ENCODE measurements around the gene DCK. TPM values are rescaled to one million over a fixed set of nuclear protein-coding genes. Genes with fewer than 3 reads are reported as not detected.
"Not testable (repeated sequence)": the region's sequence is repeated elsewhere in the genome, so short reads cannot be mapped to it uniquely, and the experiment has no call there.

Gene DCK
- total RNA-seq, 1 experiment from 2014 or later: 21.0 TPM

- Histone ChIP-seq H3K4me1 (ENCODE audit: insufficient read depth, low read length) (peaks cover 11% of the 10 kb centered on the region; the same call in 1 of the 2 replicates), H3K9me3 (ENCODE audit: low read length) (no peaks in the 10 kb centered on the region), H3K79me2 (ENCODE audit: low read length) (no peaks in the 10 kb centered on the region), H3K9me2 (replicated peaks; ENCODE audit: low read length) (no peaks in the 10 kb centered on the region), H4K20me1 (ENCODE audit: low read length) (no peaks in the 10 kb centered on the region), H2AFZ (ENCODE audit: low read length) (no peak overlapping the region), H3K4me2 (ENCODE audit: low read length) (no peak overlapping the region), H3F3A (ENCODE audit: low read length, unreplicated experiment) (no peaks in the 10 kb centered on the region), H3K36me3 (ENCODE audit: low read depth, low read length) (peaks cover 2% of the 10 kb centered on the region), H3K4me3 (ENCODE audit: low read length) (no peak overlapping the region), H3K27me3 (ENCODE audit: low read length) (no peaks in the 10 kb centered on the region), H3K9ac (ENCODE audit: low read length) (no peak overlapping the region), H3K27ac (ENCODE audit: low read length) (no peak overlapping the region)
- CTCF ChIA-PET: no interaction called here
- ATAC-seq (no peak), DNase-seq (no peak)
- no peak for TF ChIP-seq EZH2phosphoT487 (IDR thresholded peaks at IDR 0.05; ENCODE audit: borderline replicate concordance, low read length)
- no peak for TF ChIP-seq EZH2 (IDR thresholded peaks at IDR 0.05; ENCODE audit: low read length, unreplicated experiment)
- TF ChIP-seq, protein P1, sequence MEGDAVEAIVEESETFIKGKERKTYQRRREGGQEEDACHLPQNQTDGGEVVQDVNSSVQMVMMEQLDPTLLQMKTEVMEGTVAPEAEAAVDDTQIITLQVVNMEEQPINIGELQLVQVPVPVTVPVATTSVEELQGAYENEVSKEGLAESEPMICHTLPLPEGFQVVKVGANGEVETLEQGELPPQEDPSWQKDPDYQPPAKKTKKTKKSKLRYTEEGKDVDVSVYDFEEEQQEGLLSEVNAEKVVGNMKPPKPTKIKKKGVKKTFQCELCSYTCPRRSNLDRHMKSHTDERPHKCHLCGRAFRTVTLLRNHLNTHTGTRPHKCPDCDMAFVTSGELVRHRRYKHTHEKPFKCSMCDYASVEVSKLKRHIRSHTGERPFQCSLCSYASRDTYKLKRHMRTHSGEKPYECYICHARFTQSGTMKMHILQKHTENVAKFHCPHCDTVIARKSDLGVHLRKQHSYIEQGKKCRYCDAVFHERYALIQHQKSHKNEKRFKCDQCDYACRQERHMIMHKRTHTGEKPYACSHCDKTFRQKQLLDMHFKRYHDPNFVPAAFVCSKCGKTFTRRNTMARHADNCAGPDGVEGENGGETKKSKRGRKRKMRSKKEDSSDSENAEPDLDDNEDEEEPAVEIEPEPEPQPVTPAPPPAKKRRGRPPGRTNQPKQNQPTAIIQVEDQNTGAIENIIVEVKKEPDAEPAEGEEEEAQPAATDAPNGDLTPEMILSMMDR (conservative IDR thresholded peaks at IDR 0.05; ENCODE audit: low read depth, low read length): no peak
- no TSS peak for BruUV-seq (replicated peaks)
- intact Hi-C loops (cut with micrococcal nuclease): no loop called here
- POLR2A ChIA-PET (ENCODE audit: unreplicated experiment): no interaction called here
Measured at GRCh38 chr4:71029504-71029903, 36.1 kb downstream of the DCK start.

DNA sequence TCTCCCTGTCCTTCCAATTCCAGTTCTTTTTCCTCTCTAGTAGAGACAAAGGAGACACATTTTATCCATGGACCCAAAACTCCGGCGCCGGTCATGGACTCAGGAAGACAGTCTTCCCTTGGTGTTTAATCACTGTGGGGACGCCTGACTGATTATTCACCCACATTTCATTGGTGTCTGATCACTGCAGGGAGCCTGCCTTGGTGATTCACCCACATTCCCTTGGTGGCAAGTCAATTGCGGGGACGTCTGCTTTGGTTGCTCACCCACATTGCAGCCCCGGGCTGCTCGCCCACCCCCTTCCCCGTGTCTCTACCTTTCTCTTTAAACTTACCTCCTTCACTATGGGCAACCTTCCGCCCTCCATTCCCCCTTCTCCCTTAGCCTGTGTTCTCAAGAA, 38.7 kb downstream of the DCK start:
- BruUV-seq (replicated peaks); H4K20me1 ChIP-seq (ENCODE audit: low read length); ATAC-seq; H3K4me3 ChIP-seq (ENCODE audit: low read length); H3K9ac ChIP-seq (ENCODE audit: low read length); H3K27ac ChIP-seq (ENCODE audit: low read length); H3K36me3 ChIP-seq (ENCODE audit: low read depth, low read length); H3F3A ChIP-seq (ENCODE audit: low read length, unreplicated experiment); H3K79me2 ChIP-seq (ENCODE audit: low read length); H3K9me2 ChIP-seq (replicated peaks; ENCODE audit: low read length); intact Hi-C loops (cut with micrococcal nuclease); H3K4me2 ChIP-seq (ENCODE audit: low read length); H2AFZ ChIP-seq (ENCODE audit: low read length); H3K4me1 ChIP-seq (ENCODE audit: insufficient read depth, low read length); H3K9me3 ChIP-seq (ENCODE audit: low read length); POLR2A ChIA-PET (ENCODE audit: unreplicated experiment); CTCF ChIA-PET; H3K27me3 ChIP-seq (ENCODE audit: low read length): not testable (repeated sequence)
- peak; percentile 18 for DNase-seq

- Histone ChIP-seq H3K4me2 (ENCODE audit: low read length) (no peak overlapping the region), H3F3A (ENCODE audit: low read length, unreplicated experiment) (no peaks in the 10 kb centered on the region), H3K36me3 (ENCODE audit: low read depth, low read length) (no peaks in the 10 kb centered on the region), H3K27me3 (ENCODE audit: low read length) (no peaks in the 10 kb centered on the region), H3K9me3 (ENCODE audit: low read length) (no peaks in the 10 kb centered on the region), H3K27ac (ENCODE audit: low read length) (no peak overlapping the region), H3K79me2 (ENCODE audit: low read length) (no peaks in the 10 kb centered on the region), H3K9ac (ENCODE audit: low read length) (no peak overlapping the region), H3K4me3 (ENCODE audit: low read length) (no peak overlapping the region), H3K4me1 (ENCODE audit: insufficient read depth, low read length) (no peaks in the 10 kb centered on the region), H2AFZ (ENCODE audit: low read length) (no peak overlapping the region), H3K9me2 (replicated peaks; ENCODE audit: low read length) (no peaks in the 10 kb centered on the region), H4K20me1 (ENCODE audit: low read length) (no peaks in the 10 kb centered on the region)
- DNase-seq (no peak), ATAC-seq (no peak)
- intact Hi-C loops (cut with micrococcal nuclease): no loop called here
- CTCF ChIA-PET: no interaction called here
- POLR2A ChIA-PET (ENCODE audit: unreplicated experiment): no interaction called here
- BruUV-seq (replicated peaks): no TSS peak
- TF ChIP-seq, protein P1 (conservative IDR thresholded peaks at IDR 0.05; ENCODE audit: low read depth, low read length): no peak
- TF ChIP-seq EZH2phosphoT487 (IDR thresholded peaks at IDR 0.05; ENCODE audit: borderline replicate concordance, low read length) (no peak), EZH2 (IDR thresholded peaks at IDR 0.05; ENCODE audit: low read length, unreplicated experiment) (no peak)
Measured at GRCh38 chr4:71045256-71045655, 51.8 kb downstream of the DCK start.
